H1 (cell line): ENCODE data around the gene ATAD5. TPM values are rescaled to one million over a fixed set of nuclear protein-coding genes. Genes with fewer than 3 reads are reported as not detected.

Experiments
- CTCF ChIA-PET: fragments of 300-600 bp; sonication (Branson Sonifier 250); formaldehyde crosslinking; loops from one replicate; lab custom pipeline; 2021; ENCODE audit not compliant: partially characterized antibody; lab: Charles Lee
- POLR2A ChIA-PET: fragments of 300-600 bp; sonication (Branson Sonifier 250); formaldehyde crosslinking; loops from one replicate; lab custom pipeline; 2021; ENCODE audit warnings: inconsistent platforms; ENCODE audit not compliant: partially characterized antibody; lab: Charles Lee
- DNase-seq, 2 experiments: peaks; one replicate each; pipeline versions ENCODE4 v3.0.0 to v3.0.0-alpha.2; 2010 to 2022; ENCODE audit warnings: low spot score in 2 of 2, low read depth in 1 of 2, mixed read lengths in 1 of 2
- FAIRE-seq: peaks from 2 replicates; lab custom pipeline; 2011; peaks lifted over from hg19 to GRCh38; lab: Jason Lieb, UNC
- H2AFZ ChIP-seq: 2 replicates; pipeline ENCODE4 v1.8.1; 2012; ENCODE audit warnings: low read length, inconsistent platforms
- H2AK5ac ChIP-seq: 2 replicates; pipeline ENCODE4 v1.6.1; 2013; ENCODE audit warnings: low read depth, low read length
- H2BK120ac ChIP-seq: replicated peaks from 2 replicates; pipeline ENCODE3; 2013; ENCODE audit warnings: low read depth, low read length, inconsistent platforms
- H2BK12ac ChIP-seq: 2 replicates; pipeline ENCODE4 v1.6.1; 2013; ENCODE audit warnings: low read depth, low read length
- H2BK15ac ChIP-seq: 2 replicates; pipeline ENCODE4 v1.6.1; 2013; ENCODE audit warnings: low read length
- H2BK20ac ChIP-seq: 2 replicates; pipeline ENCODE4 v1.6.1; 2013; ENCODE audit warnings: low read length
- H2BK5ac ChIP-seq: 2 replicates; pipeline ENCODE4 v1.6.1; 2013; ENCODE audit warnings: low read depth, low read length
- H3K14ac ChIP-seq: 2 replicates; pipeline ENCODE4 v1.6.1; 2013; ENCODE audit warnings: inconsistent platforms; ENCODE audit not compliant: insufficient read length
- H3K18ac ChIP-seq: 2 replicates; pipeline ENCODE4 v1.6.1; 2013; ENCODE audit warnings: low read length; ENCODE audit errors: extremely low read depth
- H3K23ac ChIP-seq: 2 replicates; pipeline ENCODE4 v1.6.1; 2013; ENCODE audit warnings: inconsistent platforms; ENCODE audit not compliant: insufficient read length
- H3K23me2 ChIP-seq: 2 replicates; pipeline ENCODE4 v1.6.1; 2013; ENCODE audit warnings: low read depth, low read length
- H3K27ac ChIP-seq: 2 replicates; pipeline ENCODE4 v1.6.1; 2011; ENCODE audit warnings: low read depth, low read length, inconsistent platforms
- H3K27me3 ChIP-seq, 4 experiments: replicated peaks in 1 of 4; 1 replicate in 1 of 4; 2 replicates in 3 of 4; pipeline versions ENCODE4 v1.6.1 to v1.8.1; 2011 to 2013; ENCODE audit warnings: low read length in 3 of 4, mild to moderate bottlenecking in 3 of 4, inconsistent platforms in 2 of 4, mixed read lengths in 2 of 4, moderate library complexity in 1 of 4; ENCODE audit not compliant: control insufficient read depth in 3 of 4, insufficient read depth in 3 of 4; ENCODE audit errors: extremely low read depth in 1 of 4
- H3K36me3 ChIP-seq, 4 experiments: 2 replicates each; pipeline versions ENCODE4 v1.6.1 to v1.8.1; 2011 to 2013; ENCODE audit warnings: mild to moderate bottlenecking in 4 of 4, low read length in 3 of 4, moderate library complexity in 2 of 4, control low read depth in 1 of 4, inconsistent platforms in 1 of 4; ENCODE audit not compliant: insufficient read depth in 4 of 4, control insufficient read depth in 2 of 4
- H3K4ac ChIP-seq: replicated peaks from 2 replicates; pipeline ENCODE3; 2013; ENCODE audit warnings: low read length, low read depth, mixed read lengths, inconsistent platforms; ENCODE audit not compliant: insufficient read length
- H3K4me1 ChIP-seq, 4 experiments: replicated peaks in 1 of 4; 1 replicate in 1 of 4; 2 replicates in 3 of 4; pipeline versions ENCODE4 v1.6.1 to v1.8.1; 2011 to 2013; ENCODE audit warnings: low read length in 3 of 4, inconsistent platforms in 2 of 4, mixed read lengths in 1 of 4; ENCODE audit not compliant: insufficient read depth in 4 of 4, control insufficient read depth in 3 of 4
- H3K4me2 ChIP-seq, 2 experiments: 2 replicates each; pipeline versions ENCODE4 v1.6.1 to v1.8.1; 2011 to 2013; ENCODE audit warnings: low read depth in 2 of 2, low read length in 2 of 2, control low read depth in 1 of 2, inconsistent platforms in 1 of 2, mild to moderate bottlenecking in 1 of 2; ENCODE audit not compliant: insufficient read depth in 1 of 2
- H3K4me3 ChIP-seq, 4 experiments: fragments of 200-600, 300-600 bp in 1 of 4; sonication (generic), shearing (Covaris generic), sonication (Bioruptor Twin) in 1 of 4; 2 replicates each; pipeline versions ENCODE4 v1.5.1 to v1.8.1; 2011 to 2016; ENCODE audit warnings: low read length in 4 of 4, low read depth in 3 of 4, control low read depth in 2 of 4, inconsistent platforms in 2 of 4, mild to moderate bottlenecking in 2 of 4, mixed read lengths in 1 of 4, moderate library complexity in 1 of 4; ENCODE audit not compliant: insufficient read depth in 2 of 4; ENCODE audit errors: extremely low read depth in 1 of 4
- H3K56ac ChIP-seq: replicated peaks from 2 replicates; pipeline ENCODE3; 2013; ENCODE audit warnings: low read depth, mild to moderate bottlenecking, mixed read lengths, low read length, inconsistent platforms; ENCODE audit not compliant: insufficient read length
- H3K79me1 ChIP-seq: 2 replicates; pipeline ENCODE4 v1.6.1; 2013; ENCODE audit warnings: low read depth, low read length, control low read depth
- H3K79me2 ChIP-seq, 2 experiments: 2 replicates each; pipeline versions ENCODE4 v1.6.1 to v1.8.1; 2012 to 2013; ENCODE audit warnings: low read length in 2 of 2, mild to moderate bottlenecking in 2 of 2, inconsistent platforms in 1 of 2; ENCODE audit not compliant: insufficient read depth in 2 of 2, control insufficient read depth in 1 of 2
- H3K9ac ChIP-seq, 4 experiments: replicated peaks in 1 of 4; 1 replicate in 1 of 4; 2 replicates in 3 of 4; pipeline versions ENCODE4 v1.6.1 to v1.8.1; 2011 to 2013; ENCODE audit warnings: low read depth in 3 of 4, low read length in 3 of 4, control low read depth in 2 of 4, mild to moderate bottlenecking in 2 of 4, moderate library complexity in 2 of 4, inconsistent platforms in 1 of 4; ENCODE audit errors: extremely low read depth in 1 of 4
- H3K9me3 ChIP-seq, 2 experiments: 2 replicates each; pipeline versions ENCODE4 v1.6.1 to v1.8.1; 2012 to 2013; ENCODE audit warnings: mild to moderate bottlenecking in 2 of 2, moderate library complexity in 2 of 2, control low read depth in 1 of 2, inconsistent platforms in 1 of 2, low read depth in 1 of 2, low read length in 1 of 2, mixed read lengths in 1 of 2; ENCODE audit not compliant: insufficient read depth in 2 of 2
- H4K20me1 ChIP-seq, 2 experiments: replicated peaks in 1 of 2; 2 replicates each; pipeline versions ENCODE3 to v1.8.1; 2011 to 2013; ENCODE audit warnings: inconsistent platforms in 2 of 2, low read length in 2 of 2, mild to moderate bottlenecking in 1 of 2; ENCODE audit not compliant: insufficient read depth in 2 of 2, control insufficient read depth in 1 of 2
- H4K5ac ChIP-seq: 2 replicates; pipeline ENCODE4 v1.6.1; 2013; ENCODE audit warnings: low read length, low read depth, mixed read lengths, inconsistent platforms; ENCODE audit not compliant: insufficient read length
- H4K8ac ChIP-seq: 2 replicates; pipeline ENCODE4 v1.8.0; 2013; ENCODE audit warnings: mild to moderate bottlenecking, moderate library complexity, low read length, inconsistent platforms; ENCODE audit not compliant: insufficient read depth; ENCODE audit errors: extremely low read depth
- H4K91ac ChIP-seq: replicated peaks from 2 replicates; pipeline ENCODE3; 2013; ENCODE audit warnings: low read length, mixed read lengths, inconsistent platforms; ENCODE audit not compliant: insufficient read length
- BCL11A ChIP-seq, 2 experiments: IDR thresholded peaks; one replicate each; pipeline ENCODE4 v1.6.1; 2011; ENCODE audit warnings: low read depth in 2 of 2, low read length in 2 of 2, mild to moderate bottlenecking in 2 of 2
- CHD2 ChIP-seq: IDR thresholded peaks from 2 replicates; pipeline ENCODE4 v1.6.1; 2012; ENCODE audit warnings: low read length, improper control_type of control experiment
- CREB1 ChIP-seq: IDR thresholded peaks from 2 replicates; pipeline ENCODE4 v1.6.1; 2012; ENCODE audit warnings: inconsistent platforms
- NRF1 ChIP-seq: IDR thresholded peaks from 2 replicates; pipeline ENCODE4 v1.6.1; 2011; ENCODE audit warnings: mild to moderate bottlenecking, low read depth, low read length, improper control_type of control experiment
- RBBP5 ChIP-seq: IDR thresholded peaks from 2 replicates; pipeline ENCODE4 v1.7.1; 2012; ENCODE audit warnings: low read depth, mild to moderate bottlenecking, inconsistent platforms, low read length, moderate library complexity, borderline replicate concordance
- RNF2 ChIP-seq: fragments of 200-900, 300-1000 bp; sonication (generic); IDR thresholded peaks from 2 replicates; pipeline ENCODE4 v1.7.1; 2016; ENCODE audit warnings: borderline replicate concordance, low read depth, mild to moderate bottlenecking, antibody characterized with exemption, low read length; ENCODE audit not compliant: poor library complexity, severe bottlenecking; ENCODE audit errors: missing control alignments
- TEAD4 ChIP-seq: IDR thresholded peaks from 2 replicates; pipeline ENCODE4 v1.6.1; 2012; ENCODE audit warnings: low read depth, low read length, inconsistent platforms, mixed read lengths
- WGBS, 2 experiments: shearing (Covaris generic) in 1 of 2; methylation state at CpG; one replicate each; pipeline versions ENCODE4 v1.1.6 to v1.1.7; 2013 to 2015; ENCODE audit warnings: low lambda C conversion rate in 2 of 2, mixed read lengths in 2 of 2, inconsistent platforms in 1 of 2, low coverage in 1 of 2, missing lambda C conversion rate in 1 of 2; ENCODE audit not compliant: insufficient replicate concordance in 2 of 2, insufficient coverage in 1 of 2, insufficient read length in 1 of 2; ENCODE audit errors: extremely low coverage in 1 of 2, missing lambda C conversion rate in 1 of 2; 5-methylcytosine and 5-hydroxymethylcytosine counted together
- polyA plus RNA-seq, 7 experiments: library from polyadenylated mRNA; depleted of rRNA in 3 of 7; stranded (reverse) in 5 of 7; unstranded in 2 of 7; fragments of >200 nt in 5 of 7; fragments of 200-250 nt in 2 of 7; gene quantifications; 1 replicate in 5 of 7; 2 replicates in 1 of 7; 4 replicates in 1 of 7; pipeline versions ENCODE4 v1.2.1 to v1.2.3, GENCODE V29; 2011 to 2013; ENCODE audit warnings: missing spikeins in 2 of 7, mixed read lengths in 2 of 7
- total RNA-seq: library from RNA; stranded (reverse); fragmentation: NEBNext Ultra II Directional; extraction: Animal tissue kit (Norgen Biotek cat#: 25700); gene quantifications from 2 replicates; pipeline ENCODE4 v1.2.1, GENCODE V29; 2021
- TF ChIP-seq, protein P1 (sequence below): IDR thresholded peaks from 2 replicates; pipeline ENCODE4 v1.6.1; 2011; ENCODE audit warnings: low read length, improper control_type of control experiment
- TF ChIP-seq, protein P2 (sequence below), 3 experiments: IDR thresholded peaks; 1 replicate in 2 of 3; 2 replicates in 1 of 3; pipeline versions ENCODE4 v1.5.1 to v1.6.1; 2011; ENCODE audit warnings: low read length in 3 of 3, mild to moderate bottlenecking in 3 of 3, inconsistent platforms in 2 of 3, low read depth in 1 of 3, moderate library complexity in 1 of 3; ENCODE audit not compliant: insufficient read depth in 1 of 3; ENCODE audit errors: control extremely low read depth in 1 of 3

Gene ATAD5
- total and polyA plus RNA-seq, 2 of the 8 experiments (the other 6 are each of a cell fraction or from before 2014, with no cell fraction given) = 3.5 to 30.0 TPM

DNA sequence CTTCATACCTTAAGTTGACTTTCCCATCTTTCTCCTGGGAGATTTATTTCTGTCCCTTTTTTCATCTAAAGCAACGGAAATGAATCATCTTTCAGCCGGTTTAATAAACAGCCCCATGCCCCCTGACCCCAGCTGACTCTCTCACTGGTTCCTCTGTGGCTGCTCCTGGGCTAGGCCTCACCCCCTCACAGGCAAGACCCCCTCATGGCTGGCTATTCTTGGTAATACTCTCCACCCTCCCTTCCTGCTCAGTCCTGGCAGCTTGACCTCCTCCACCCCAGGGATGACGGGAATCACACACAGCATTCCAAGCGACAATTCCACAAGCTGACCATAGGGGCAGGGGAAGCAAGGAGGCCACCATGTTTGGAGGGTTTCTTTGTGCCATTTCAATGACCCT lies 88.5 kb downstream of the ATAD5 start:
- DNase-seq = peak in 1 of 2 experiments; percentile 9
- H2AFZ ChIP-seq = peak overlapping the region; percentile 43; the same call in 1 of the 2 replicates
- TF ChIP-seq BCL11A (IDR thresholded peaks at IDR 0.05; ENCODE audit: low read depth in 2 of 2, low read length in 2 of 2) (no peak), TEAD4 (peak; percentile 92), RNF2 (no peak), NRF1 (no peak), CHD2 (no peak), CREB1 (no peak), RBBP5 (no peak)
- TF ChIP-seq, protein P1, sequence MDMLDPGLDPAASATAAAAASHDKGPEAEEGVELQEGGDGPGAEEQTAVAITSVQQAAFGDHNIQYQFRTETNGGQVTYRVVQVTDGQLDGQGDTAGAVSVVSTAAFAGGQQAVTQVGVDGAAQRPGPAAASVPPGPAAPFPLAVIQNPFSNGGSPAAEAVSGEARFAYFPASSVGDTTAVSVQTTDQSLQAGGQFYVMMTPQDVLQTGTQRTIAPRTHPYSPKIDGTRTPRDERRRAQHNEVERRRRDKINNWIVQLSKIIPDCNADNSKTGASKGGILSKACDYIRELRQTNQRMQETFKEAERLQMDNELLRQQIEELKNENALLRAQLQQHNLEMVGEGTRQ = no peak
- TF ChIP-seq, protein P2, sequence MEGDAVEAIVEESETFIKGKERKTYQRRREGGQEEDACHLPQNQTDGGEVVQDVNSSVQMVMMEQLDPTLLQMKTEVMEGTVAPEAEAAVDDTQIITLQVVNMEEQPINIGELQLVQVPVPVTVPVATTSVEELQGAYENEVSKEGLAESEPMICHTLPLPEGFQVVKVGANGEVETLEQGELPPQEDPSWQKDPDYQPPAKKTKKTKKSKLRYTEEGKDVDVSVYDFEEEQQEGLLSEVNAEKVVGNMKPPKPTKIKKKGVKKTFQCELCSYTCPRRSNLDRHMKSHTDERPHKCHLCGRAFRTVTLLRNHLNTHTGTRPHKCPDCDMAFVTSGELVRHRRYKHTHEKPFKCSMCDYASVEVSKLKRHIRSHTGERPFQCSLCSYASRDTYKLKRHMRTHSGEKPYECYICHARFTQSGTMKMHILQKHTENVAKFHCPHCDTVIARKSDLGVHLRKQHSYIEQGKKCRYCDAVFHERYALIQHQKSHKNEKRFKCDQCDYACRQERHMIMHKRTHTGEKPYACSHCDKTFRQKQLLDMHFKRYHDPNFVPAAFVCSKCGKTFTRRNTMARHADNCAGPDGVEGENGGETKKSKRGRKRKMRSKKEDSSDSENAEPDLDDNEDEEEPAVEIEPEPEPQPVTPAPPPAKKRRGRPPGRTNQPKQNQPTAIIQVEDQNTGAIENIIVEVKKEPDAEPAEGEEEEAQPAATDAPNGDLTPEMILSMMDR (IDR thresholded peaks at IDR 0.05; ENCODE audit: control extremely low read depth in 1 of 3, insufficient read depth in 1 of 3, low read depth in 1 of 3, low read length in 3 of 3) = peak; percentile 38 to 54 (median 45)

More for the DNA sequence above, 88.5 kb downstream of the ATAD5 start:
- Histone ChIP-seq H4K20me1 (no peaks in the 10 kb centered on the region), H4K5ac (no peak overlapping the region), H2AK5ac (no peak overlapping the region), H3K56ac (no peak overlapping the region), H3K27me3 (peaks cover 16 to 42% (median 34%) of the 10 kb centered on the region in 4 experiments), H2BK12ac (no peak overlapping the region), H3K14ac (no peak overlapping the region), H3K23me2 (peaks cover 6% of the 10 kb centered on the region), H3K4me1 (peaks cover 0 to 11% (median 5%) of the 10 kb centered on the region in 4 experiments; a peak in 4 of 7 replicates), H3K9ac (no peak overlapping the region), H3K23ac (no peak overlapping the region), H4K91ac (no peak overlapping the region), H3K4me3 (no peak overlapping the region), H3K4ac (no peak overlapping the region), H3K36me3 (no peaks in the 10 kb centered on the region), H3K9me3 (no peaks in the 10 kb centered on the region), H3K27ac (no peak overlapping the region), H3K18ac (no peak overlapping the region), H2BK15ac (no peak overlapping the region), H4K8ac (no peak overlapping the region; the same call in 1 of the 2 replicates), H2BK20ac (no peak overlapping the region), H3K4me2 (no peak overlapping the region), H3K79me1 (no peaks in the 10 kb centered on the region), H3K79me2 (0 out of 4 replicates have a peak, but pooled peaks cover 0 to 3% of the 10 kb centered on the region in 2 experiments), H2BK5ac (no peak overlapping the region; the same call in 1 of the 2 replicates), H2BK120ac (no peak overlapping the region)
- CTCF ChIA-PET = interaction anchor here (1.1 to 1.2 kb wide), 2 partner anchors 10 to 24 kb away, joined by 3 to 4 read pairs; no protein-coding TSS in a partner anchor
- 72% methylated on average over 4 of the region's 4 CpGs; no CpG with 5 or more reads in 1 of the 2 experiments for WGBS, 2 experiments
- POLR2A ChIA-PET = interaction anchor here (1.0 kb wide), 1 partner anchor 51 kb away, joined by 4 read pairs; the partner anchor contains the start of gene RNF135
- peak; percentile 82 for FAIRE-seq
